Smooth muscle cell (in vitro differentiated cells): Measurements from ENCODE around the gene ATXN1L. TPM values are rescaled to one million over a fixed set of nuclear protein-coding genes. Genes with fewer than 3 reads are reported as not detected.

Source experiments
- DNase-seq: peaks from one replicate; lab custom pipeline; 2025; ENCODE audit not compliant: unreplicated experiment; lab: John Stamatoyannopoulos, UW
- H2AFZ ChIP-seq: fragments of 200-600 bp; sonication (generic); 2 replicates; pipeline ENCODE4 v1.6.0; 2016; ENCODE audit warnings: antibody characterized with exemption, low read depth, mild to moderate bottlenecking
- H3F3A ChIP-seq: fragments of 200-600 bp; sonication (generic); 2 replicates; pipeline ENCODE4 v1.6.0; 2017; ENCODE audit warnings: antibody characterized with exemption, low read depth
- H3K27ac ChIP-seq: fragments of 200-600 bp; sonication (generic); 2 replicates; pipeline ENCODE4 v1.5.1; 2016; ENCODE audit warnings: low read depth, mild to moderate bottlenecking
- H3K27me3 ChIP-seq: fragments of 200-600 bp; sonication (generic); 2 replicates; pipeline ENCODE4 v1.6.1; 2016; ENCODE audit warnings: low read depth, mild to moderate bottlenecking
- H3K36me3 ChIP-seq: fragments of 200-600 bp; sonication (generic); 2 replicates; pipeline ENCODE4 v1.5.1; 2016; ENCODE audit warnings: low read depth
- H3K4me1 ChIP-seq: fragments of 200-600 bp; sonication (generic); 2 replicates; pipeline ENCODE4 v1.5.1; 2016; ENCODE audit warnings: low read depth
- H3K4me2 ChIP-seq: fragments of 200-600 bp; sonication (generic); 2 replicates; pipeline ENCODE4 v1.6.0; 2016; ENCODE audit warnings: mild to moderate bottlenecking
- H3K4me3 ChIP-seq: fragments of 200-600 bp; sonication (generic); 2 replicates; pipeline ENCODE4 v1.5.1; 2016; ENCODE audit warnings: mild to moderate bottlenecking
- H3K79me2 ChIP-seq: fragments of 200-600 bp; sonication (generic); 2 replicates; pipeline ENCODE4 v1.6.0; 2016; ENCODE audit warnings: low read depth, mild to moderate bottlenecking
- H3K9ac ChIP-seq: fragments of 200-600 bp; sonication (generic); 2 replicates; pipeline ENCODE4 v1.6.0; 2016; ENCODE audit warnings: low read depth
- H3K9me3 ChIP-seq: fragments of 200-600 bp; sonication (generic); replicated peaks from 2 replicates; pipeline ENCODE4 v1.5.1; 2016; ENCODE audit warnings: low read depth
- H4K20me1 ChIP-seq: fragments of 200-600 bp; sonication (generic); 2 replicates; pipeline ENCODE4 v1.6.0; 2016; ENCODE audit warnings: low read depth
- WGBS: methylation state at CpG from one replicate; pipeline ENCODE4 v1.1.7; 2016; ENCODE audit warnings: low lambda C conversion rate; 5-methylcytosine and 5-hydroxymethylcytosine counted together
- polyA plus RNA-seq: library from polyadenylated mRNA; unstranded; fragments of >200 nt; fragmentation: Nextera tagmentation; extraction: Ambion mirVana; gene quantifications from 2 replicates; pipeline ENCODE4 v1.2.1, GENCODE V29; 2016
- total RNA-seq: library from RNA; depleted of rRNA; stranded (reverse); fragments of >200 nt; gene quantifications from 2 replicates; pipeline ENCODE4 v1.2.3, GENCODE V29; 2014
- TF ChIP-seq, protein P1 (sequence below): fragments of 200-600 bp; sonication (generic); IDR thresholded peaks from 2 replicates; pipeline ENCODE4 v1.5.1; 2017; ENCODE audit warnings: borderline replicate concordance, mild to moderate bottlenecking, antibody characterized with exemption; ENCODE audit not compliant: insufficient read depth, poor library complexity, severe bottlenecking

Gene ATXN1L
- total and polyA plus RNA-seq, 2 experiments from 2014 or later, result 7.4 to 14.8 TPM

DNA sequence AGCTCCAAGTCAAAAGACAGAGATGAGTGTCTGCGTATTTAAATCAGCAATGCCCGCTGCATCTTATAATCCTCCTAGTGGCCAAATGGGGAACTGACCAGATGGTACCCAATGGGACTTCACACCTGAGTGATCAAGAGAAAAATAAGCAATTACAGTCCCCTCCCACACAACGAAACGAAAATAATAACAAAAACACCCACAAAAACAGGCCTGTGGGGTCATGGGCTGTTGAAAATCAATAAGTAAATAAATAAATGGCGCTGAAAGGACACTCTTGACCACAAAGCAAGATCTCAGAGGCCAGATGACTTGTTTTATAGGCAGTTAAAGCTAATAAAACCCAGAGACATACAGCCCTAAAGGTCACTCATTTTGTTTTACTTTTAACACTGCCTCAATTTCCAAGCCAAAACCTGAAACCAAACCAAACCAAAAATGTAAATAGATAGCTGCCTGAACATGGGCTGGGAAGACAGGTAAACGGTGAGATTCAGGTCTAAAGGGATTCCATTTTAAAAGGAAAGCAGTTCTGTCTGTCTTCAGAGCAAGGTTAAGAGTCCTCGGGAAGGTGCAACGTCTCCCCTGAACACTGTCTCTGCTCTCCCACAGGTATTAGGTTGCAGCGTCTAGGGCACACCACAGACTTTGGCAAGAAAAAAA is 36.9 kb downstream of the ATXN1L start:
- TF ChIP-seq, protein P1, sequence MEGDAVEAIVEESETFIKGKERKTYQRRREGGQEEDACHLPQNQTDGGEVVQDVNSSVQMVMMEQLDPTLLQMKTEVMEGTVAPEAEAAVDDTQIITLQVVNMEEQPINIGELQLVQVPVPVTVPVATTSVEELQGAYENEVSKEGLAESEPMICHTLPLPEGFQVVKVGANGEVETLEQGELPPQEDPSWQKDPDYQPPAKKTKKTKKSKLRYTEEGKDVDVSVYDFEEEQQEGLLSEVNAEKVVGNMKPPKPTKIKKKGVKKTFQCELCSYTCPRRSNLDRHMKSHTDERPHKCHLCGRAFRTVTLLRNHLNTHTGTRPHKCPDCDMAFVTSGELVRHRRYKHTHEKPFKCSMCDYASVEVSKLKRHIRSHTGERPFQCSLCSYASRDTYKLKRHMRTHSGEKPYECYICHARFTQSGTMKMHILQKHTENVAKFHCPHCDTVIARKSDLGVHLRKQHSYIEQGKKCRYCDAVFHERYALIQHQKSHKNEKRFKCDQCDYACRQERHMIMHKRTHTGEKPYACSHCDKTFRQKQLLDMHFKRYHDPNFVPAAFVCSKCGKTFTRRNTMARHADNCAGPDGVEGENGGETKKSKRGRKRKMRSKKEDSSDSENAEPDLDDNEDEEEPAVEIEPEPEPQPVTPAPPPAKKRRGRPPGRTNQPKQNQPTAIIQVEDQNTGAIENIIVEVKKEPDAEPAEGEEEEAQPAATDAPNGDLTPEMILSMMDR, result peak; percentile 78
- Histone ChIP-seq H3K27ac (peak overlapping the region; percentile 80), H2AFZ (peak overlapping the region; percentile 95), H3K4me1 (peaks cover 6% of the 10 kb centered on the region), H3K79me2 (no peaks in the 10 kb centered on the region), H4K20me1 (peaks cover 12% of the 10 kb centered on the region), H3K9ac (no peak overlapping the region), H3K9me3 (no peaks in the 10 kb centered on the region), H3K27me3 (no peaks in the 10 kb centered on the region), H3F3A (peaks cover 9% of the 10 kb centered on the region), H3K4me3 (peak overlapping the region; percentile 100), H3K36me3 (peaks cover 3% of the 10 kb centered on the region), H3K4me2 (peak overlapping the region; percentile 93)
- peak; percentile 5 for DNase-seq
- WGBS, result 8% methylated on average over 9 of the region's 9 CpGs

DNA sequence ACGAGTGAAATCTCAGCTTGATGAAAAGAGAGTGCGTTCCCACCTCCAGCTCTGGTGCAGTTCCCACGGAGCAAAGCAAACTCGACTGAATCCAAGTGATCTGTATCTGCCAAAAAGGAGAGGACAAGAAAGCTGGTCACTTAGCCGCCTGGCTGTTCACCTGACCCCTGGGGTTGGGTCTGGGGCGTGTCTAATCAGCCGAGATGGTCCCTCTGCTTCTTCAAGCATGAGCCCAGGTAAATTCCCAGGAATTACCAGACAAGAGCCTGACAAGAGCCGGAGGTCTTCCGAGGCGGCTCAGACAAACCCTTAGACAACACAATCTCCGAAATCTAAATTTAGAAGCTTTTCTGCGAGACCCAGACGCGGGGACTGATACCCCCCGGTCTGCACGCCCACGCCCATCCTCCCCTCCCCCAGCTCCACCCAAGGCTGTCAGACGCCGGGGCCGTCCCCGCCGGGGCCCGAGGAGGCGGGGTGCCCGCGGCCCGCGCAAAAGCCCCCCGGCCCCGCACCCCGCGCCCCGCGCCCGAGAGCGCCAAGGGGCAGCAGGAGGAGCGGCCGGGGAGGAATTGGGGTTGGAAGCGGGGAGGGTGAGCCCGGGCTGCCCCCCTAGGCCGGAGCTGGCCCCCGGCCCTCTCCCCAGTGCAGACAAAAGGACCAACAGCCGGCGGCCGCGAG is 37.5 kb downstream of the ATXN1L start:
- DNase-seq, result peak; percentile 52
- Histone ChIP-seq H3K9me3 (no peaks in the 10 kb centered on the region), H3K27me3 (no peaks in the 10 kb centered on the region), H3K9ac (peak overlapping the region; percentile 96), H3K79me2 (no peaks in the 10 kb centered on the region), H3K27ac (peak overlapping the region; percentile 80), H2AFZ (peak overlapping the region; percentile 95), H4K20me1 (peaks cover 12% of the 10 kb centered on the region), H3K4me3 (peak overlapping the region; percentile 100), H3K4me1 (peaks cover 6% of the 10 kb centered on the region), H3F3A (peaks cover 9% of the 10 kb centered on the region), H3K36me3 (peaks cover 3% of the 10 kb centered on the region), H3K4me2 (peak overlapping the region; percentile 93)
- WGBS, result under 1% methylated on average over 18 of the region's 46 CpGs
- TF ChIP-seq, protein P1, result no peak

DNA sequence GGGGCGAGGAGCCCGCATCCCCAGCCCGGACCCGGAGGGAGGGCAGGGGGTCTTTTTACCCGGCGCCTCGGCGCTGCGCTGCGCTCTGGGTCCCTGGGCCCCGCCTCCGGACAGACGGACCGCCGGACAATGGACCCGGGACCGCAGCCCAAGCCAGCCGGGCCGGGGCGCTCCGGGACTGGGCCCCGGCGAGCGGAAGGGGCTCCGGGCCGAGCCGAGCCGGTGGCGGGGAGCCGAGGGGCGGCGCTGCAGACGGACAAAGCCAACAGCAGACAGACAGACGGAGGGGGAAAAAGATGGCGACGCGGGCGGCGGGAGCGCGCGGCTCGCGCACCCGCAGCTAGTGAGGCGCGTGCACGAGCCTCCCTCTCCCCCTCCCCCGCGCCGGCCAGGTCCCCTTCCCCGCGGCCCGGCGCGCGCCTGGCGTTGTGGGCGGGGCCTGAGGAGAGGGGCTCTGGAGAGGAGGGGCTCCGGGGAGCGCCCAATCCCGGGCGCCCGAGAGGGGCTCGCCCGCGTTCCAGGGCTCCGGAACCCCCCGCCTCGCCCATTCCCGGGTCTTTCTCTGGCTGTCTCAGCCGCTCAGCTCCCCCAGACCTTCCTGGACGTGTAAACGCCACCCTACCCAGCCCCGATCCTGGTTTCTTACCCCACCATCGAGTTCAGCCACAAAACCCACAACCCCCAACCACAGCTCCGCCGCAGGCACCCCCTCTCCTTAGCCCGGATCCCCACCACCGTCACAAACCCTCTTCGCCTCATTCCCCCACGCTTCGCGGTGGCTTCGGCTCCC is 38.3 kb downstream of the ATXN1L start, which contains the start of gene ZNF821:
Gene ZNF821 (minus strand): TSS at position 334 of the 790 bp plus-strand sequence. CDS start 4,236 bp downstream, outside the sequence.
- peak within 1 kb of the TSS; percentile 80 for H3K27ac ChIP-seq
- peaks cover 12% of the 10 kb centered on the region for H4K20me1 ChIP-seq

More for the DNA sequence above, 38.3 kb downstream of the ATXN1L start, which contains the start of gene ZNF821:
- no peaks in the 10 kb centered on the region for H3K79me2 ChIP-seq
- peak within 1 kb of the TSS; percentile 93 for H3K4me2 ChIP-seq
- DNase-seq, result peak; percentile 54
- H3K27me3 ChIP-seq, result no peaks in the 10 kb centered on the region
- WGBS, result 1% methylated on average over 35 of the region's 85 CpGs
- peak within 1 kb of the TSS; percentile 95 for H2AFZ ChIP-seq
- H3K9me3 ChIP-seq, result no peaks in the 10 kb centered on the region
- peak within 1 kb of the TSS; percentile 96 for H3K9ac ChIP-seq
- peak within 1 kb of the TSS; percentile 100 for H3K4me3 ChIP-seq
- peaks cover 9% of the 10 kb centered on the region for H3F3A ChIP-seq
- TF ChIP-seq, protein P1, result peak; percentile 54
- H3K4me1 ChIP-seq, result peaks cover 6% of the 10 kb centered on the region
- peaks cover 3% of the 10 kb centered on the region for H3K36me3 ChIP-seq
